ENCODE data around the gene CDON. TPM values are rescaled to one million over a fixed set of nuclear protein-coding genes. Genes with fewer than 3 reads are reported as not detected.
"Not testable (repeated sequence)": the region's sequence is repeated elsewhere in the genome, so short reads cannot be mapped to it uniquely, and the experiment has no call there.

CDON gene
- total RNA-seq, 1 experiment from 2014 or later = 34.1 TPM

DNA sequence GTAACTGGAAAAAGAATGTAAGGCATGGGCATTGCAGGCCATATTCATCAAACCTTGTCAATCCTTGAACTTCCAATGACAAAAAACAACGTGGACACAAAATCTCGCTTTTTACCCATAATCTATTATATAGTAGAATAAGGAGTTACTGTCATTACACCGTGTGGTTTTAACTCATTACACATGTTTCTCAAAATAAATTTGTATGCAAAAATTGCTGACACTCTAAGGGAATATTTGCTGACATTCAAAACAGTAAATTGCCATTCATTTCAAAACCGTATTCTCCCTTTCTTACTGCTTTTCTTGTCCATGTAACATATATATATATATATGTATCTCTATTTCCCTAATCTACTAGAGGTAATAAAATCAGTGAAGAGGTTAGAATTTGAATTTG lies 33.4 kb downstream of the CDON start:
- no peak for DNase-seq (ENCODE audit: low spot score)
- no peak for ATAC-seq
- ChIA-PET POLR2A (no interaction called here), CTCF (no interaction called here)
- TF ChIP-seq, protein P1, sequence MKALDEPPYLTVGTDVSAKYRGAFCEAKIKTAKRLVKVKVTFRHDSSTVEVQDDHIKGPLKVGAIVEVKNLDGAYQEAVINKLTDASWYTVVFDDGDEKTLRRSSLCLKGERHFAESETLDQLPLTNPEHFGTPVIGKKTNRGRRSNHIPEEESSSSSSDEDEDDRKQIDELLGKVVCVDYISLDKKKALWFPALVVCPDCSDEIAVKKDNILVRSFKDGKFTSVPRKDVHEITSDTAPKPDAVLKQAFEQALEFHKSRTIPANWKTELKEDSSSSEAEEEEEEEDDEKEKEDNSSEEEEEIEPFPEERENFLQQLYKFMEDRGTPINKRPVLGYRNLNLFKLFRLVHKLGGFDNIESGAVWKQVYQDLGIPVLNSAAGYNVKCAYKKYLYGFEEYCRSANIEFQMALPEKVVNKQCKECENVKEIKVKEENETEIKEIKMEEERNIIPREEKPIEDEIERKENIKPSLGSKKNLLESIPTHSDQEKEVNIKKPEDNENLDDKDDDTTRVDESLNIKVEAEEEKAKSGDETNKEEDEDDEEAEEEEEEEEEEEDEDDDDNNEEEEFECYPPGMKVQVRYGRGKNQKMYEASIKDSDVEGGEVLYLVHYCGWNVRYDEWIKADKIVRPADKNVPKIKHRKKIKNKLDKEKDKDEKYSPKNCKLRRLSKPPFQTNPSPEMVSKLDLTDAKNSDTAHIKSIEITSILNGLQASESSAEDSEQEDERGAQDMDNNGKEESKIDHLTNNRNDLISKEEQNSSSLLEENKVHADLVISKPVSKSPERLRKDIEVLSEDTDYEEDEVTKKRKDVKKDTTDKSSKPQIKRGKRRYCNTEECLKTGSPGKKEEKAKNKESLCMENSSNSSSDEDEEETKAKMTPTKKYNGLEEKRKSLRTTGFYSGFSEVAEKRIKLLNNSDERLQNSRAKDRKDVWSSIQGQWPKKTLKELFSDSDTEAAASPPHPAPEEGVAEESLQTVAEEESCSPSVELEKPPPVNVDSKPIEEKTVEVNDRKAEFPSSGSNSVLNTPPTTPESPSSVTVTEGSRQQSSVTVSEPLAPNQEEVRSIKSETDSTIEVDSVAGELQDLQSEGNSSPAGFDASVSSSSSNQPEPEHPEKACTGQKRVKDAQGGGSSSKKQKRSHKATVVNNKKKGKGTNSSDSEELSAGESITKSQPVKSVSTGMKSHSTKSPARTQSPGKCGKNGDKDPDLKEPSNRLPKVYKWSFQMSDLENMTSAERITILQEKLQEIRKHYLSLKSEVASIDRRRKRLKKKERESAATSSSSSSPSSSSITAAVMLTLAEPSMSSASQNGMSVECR (CRISPR knock-in tag; IDR thresholded peaks at IDR 0.05; ENCODE audit: borderline replicate concordance) = no peak
- no peak for TF ChIP-seq ZNF671 (CRISPR knock-in tag; IDR thresholded peaks at IDR 0.05)
- no peak for TF ChIP-seq MXD4 (CRISPR knock-in tag; IDR thresholded peaks at IDR 0.05; ENCODE audit: borderline replicate concordance)
- no peak for TF ChIP-seq MAX (CRISPR knock-in tag; IDR thresholded peaks at IDR 0.05)
- no peak for TF ChIP-seq ZNF317 (CRISPR knock-in tag; IDR thresholded peaks at IDR 0.05; ENCODE audit: borderline replicate concordance, low read depth)
- Mint-ChIP-seq H3K27me3 (ENCODE audit: low read depth) (no peaks in the 10 kb centered on the region), H3K9me3 (no peaks in the 10 kb centered on the region), H3K4me3 (no peak overlapping the region), H3K36me3 (no peaks in the 10 kb centered on the region), H3K27ac (no peak overlapping the region), H3K4me1 (peaks cover 18% of the 10 kb centered on the region)

DNA sequence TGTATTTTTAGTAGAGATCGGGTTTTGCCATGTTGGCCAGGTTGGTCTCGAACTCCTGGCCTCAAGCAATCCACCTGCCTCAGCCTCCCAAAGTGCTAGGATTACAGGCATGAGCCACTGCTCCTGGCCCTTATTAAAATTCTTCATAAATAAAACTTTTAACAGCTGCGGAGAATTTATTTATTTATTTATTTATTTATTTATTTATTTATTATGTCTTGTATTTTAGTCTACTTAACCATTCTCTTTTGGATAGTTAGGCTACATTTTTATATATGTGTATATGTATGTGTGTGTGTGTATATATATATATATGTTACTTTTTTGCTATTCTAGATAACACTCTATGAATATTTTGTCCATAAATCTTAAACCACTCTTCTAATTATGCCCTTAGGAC lies 34.1 kb downstream of the CDON start:
- H3K4me3 Mint-ChIP-seq; CTCF ChIA-PET; H3K36me3 Mint-ChIP-seq; ATAC-seq; POLR2A ChIA-PET; H3K27ac Mint-ChIP-seq; DNase-seq (ENCODE audit: low spot score); H3K27me3 Mint-ChIP-seq (ENCODE audit: low read depth); H3K9me3 Mint-ChIP-seq: not testable (repeated sequence)
- peaks cover 11% of the 10 kb centered on the region for H3K4me1 Mint-ChIP-seq

DNA sequence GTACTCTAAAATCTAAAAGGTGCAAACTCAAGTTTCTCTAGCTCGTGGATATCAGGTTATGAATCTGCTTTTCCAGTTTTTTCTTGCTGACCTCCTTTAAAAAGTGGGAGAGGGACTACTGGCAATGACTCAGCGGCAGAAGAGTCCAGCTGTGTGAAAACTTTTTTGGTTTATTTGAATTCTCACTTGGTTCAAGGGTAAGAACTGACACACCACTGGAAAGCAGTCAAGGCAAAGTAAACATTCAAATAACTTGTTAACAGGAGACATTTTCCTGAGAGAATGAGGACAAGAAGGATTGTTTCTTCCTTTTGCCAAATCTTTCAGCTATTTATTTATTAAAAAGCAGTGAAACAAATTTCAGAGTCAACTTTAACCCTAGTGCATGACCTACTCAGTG lies 36.1 kb downstream of the CDON start:
- POLR2A ChIA-PET = no interaction called here
- Mint-ChIP-seq H3K27me3 (ENCODE audit: low read depth) (no peaks in the 10 kb centered on the region), H3K4me3 (no peak overlapping the region), H3K36me3 (no peaks in the 10 kb centered on the region), H3K9me3 (no peaks in the 10 kb centered on the region), H3K27ac (peak overlapping the region; percentile 47; the same call in 1 of the 2 replicates), H3K4me1 (no peaks in the 10 kb centered on the region)
- DNase-seq (ENCODE audit: low spot score) = no peak
- TF ChIP-seq, protein P2, sequence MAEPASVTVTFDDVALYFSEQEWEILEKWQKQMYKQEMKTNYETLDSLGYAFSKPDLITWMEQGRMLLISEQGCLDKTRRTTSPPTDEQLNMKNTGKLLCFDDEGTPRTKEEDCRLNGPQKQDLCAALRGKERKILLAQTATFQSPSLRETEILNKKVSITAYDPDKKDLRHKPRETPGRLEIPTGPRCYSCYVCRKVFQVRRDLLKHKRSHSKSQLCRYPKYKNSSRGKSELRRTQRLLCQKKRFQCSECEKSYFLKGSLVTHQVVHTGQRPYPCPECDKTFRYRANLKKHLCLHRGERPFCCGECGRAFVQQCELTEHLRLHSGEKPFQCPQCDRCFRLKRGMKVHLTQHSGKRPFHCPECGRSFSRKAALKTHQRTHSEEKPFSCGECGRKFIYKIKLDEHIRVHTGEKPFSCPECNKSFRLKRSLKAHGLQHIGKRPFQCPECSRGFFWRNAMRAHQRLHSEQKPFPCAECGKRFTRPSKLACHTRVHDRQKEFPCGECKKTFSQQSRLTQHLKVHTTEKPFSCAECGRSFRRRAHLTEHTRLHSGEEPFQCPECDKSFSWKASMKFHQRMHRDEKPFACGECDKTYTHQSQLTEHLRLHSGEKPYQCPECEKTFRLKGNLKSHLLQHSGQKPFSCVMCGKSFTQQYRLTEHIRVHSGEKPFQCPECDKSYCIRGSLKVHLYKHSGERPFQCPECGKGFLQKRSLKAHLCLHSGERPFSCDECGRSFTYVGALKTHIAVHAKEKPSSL (CRISPR knock-in tag; conservative IDR thresholded peaks at IDR 0.05) = no peak
- TF ChIP-seq OVOL2 (CRISPR knock-in tag; IDR thresholded peaks at IDR 0.05; ENCODE audit: borderline replicate concordance) = no peak
- CTCF ChIA-PET = interaction anchor here (1.1 kb wide), 1 partner anchor 85 kb away, joined by 6 read pairs; no protein-coding TSS in a partner anchor
- ATAC-seq = no peak

GRCh38 chr11:126025822-126026221 lies 36.8 kb downstream of the CDON start:
- Mint-ChIP-seq H3K36me3 (peaks cover 5% of the 10 kb centered on the region; the same call in 1 of the 2 replicates), H3K4me3 (no peak overlapping the region), H3K27ac (no peak overlapping the region), H3K9me3 (no peaks in the 10 kb centered on the region), H3K4me1 (no peaks in the 10 kb centered on the region), H3K27me3 (ENCODE audit: low read depth) (no peaks in the 10 kb centered on the region)
- ATAC-seq = no peak
- ChIA-PET CTCF (interaction anchor here (1.1 kb wide), 1 partner anchor 84 kb away, joined by 6 read pairs; no protein-coding TSS in a partner anchor), POLR2A (no interaction called here)
- TF ChIP-seq CDX4 (CRISPR knock-in tag; IDR thresholded peaks at IDR 0.05; ENCODE audit: borderline replicate concordance) = no peak
- TF ChIP-seq TEAD4 (CRISPR knock-in tag; IDR thresholded peaks at IDR 0.05) = no peak
- TF ChIP-seq SMAD4 (CRISPR knock-in tag; IDR thresholded peaks at IDR 0.05) = no peak
- no peak for TF ChIP-seq TCF7 (CRISPR knock-in tag; IDR thresholded peaks at IDR 0.05; ENCODE audit: low read depth)
- no peak for DNase-seq (ENCODE audit: low spot score)
